Measurements from ENCODE around the gene MYO5C. TPM values are rescaled to one million over a fixed set of nuclear protein-coding genes. Genes with fewer than 3 reads are reported as not detected.
A peak's percentile ranks its signal among the peaks of the same experiment; 100 is the strongest.

Gene MYO5C
- total RNA-seq, 1 donor from 2014 or later: 74.7 TPM

GRCh38 chr15:52329987-52330386 lies 34.4 kb upstream of the MYO5C start:
- ATAC-seq (peak; percentile 38 to 42), DNase-seq (no peak)
- intact Hi-C loops (cut with DNase I): no loop called here
- peak overlapping the region; percentile 66 for H3K27ac ChIP-seq
- H3K4me3 ChIP-seq: no peak overlapping the region
- TF ChIP-seq, protein P1, sequence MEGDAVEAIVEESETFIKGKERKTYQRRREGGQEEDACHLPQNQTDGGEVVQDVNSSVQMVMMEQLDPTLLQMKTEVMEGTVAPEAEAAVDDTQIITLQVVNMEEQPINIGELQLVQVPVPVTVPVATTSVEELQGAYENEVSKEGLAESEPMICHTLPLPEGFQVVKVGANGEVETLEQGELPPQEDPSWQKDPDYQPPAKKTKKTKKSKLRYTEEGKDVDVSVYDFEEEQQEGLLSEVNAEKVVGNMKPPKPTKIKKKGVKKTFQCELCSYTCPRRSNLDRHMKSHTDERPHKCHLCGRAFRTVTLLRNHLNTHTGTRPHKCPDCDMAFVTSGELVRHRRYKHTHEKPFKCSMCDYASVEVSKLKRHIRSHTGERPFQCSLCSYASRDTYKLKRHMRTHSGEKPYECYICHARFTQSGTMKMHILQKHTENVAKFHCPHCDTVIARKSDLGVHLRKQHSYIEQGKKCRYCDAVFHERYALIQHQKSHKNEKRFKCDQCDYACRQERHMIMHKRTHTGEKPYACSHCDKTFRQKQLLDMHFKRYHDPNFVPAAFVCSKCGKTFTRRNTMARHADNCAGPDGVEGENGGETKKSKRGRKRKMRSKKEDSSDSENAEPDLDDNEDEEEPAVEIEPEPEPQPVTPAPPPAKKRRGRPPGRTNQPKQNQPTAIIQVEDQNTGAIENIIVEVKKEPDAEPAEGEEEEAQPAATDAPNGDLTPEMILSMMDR (IDR thresholded peaks at IDR 0.05): no peak
- no peaks in the 10 kb centered on the region for H3K27me3 ChIP-seq (ENCODE audit: low read depth)
- H3K9me3 ChIP-seq: no peaks in the 10 kb centered on the region
- peaks cover 35% of the 10 kb centered on the region for H3K36me3 ChIP-seq
- peaks cover 8% of the 10 kb centered on the region for H3K4me1 ChIP-seq

- TF ChIP-seq, protein P1 (IDR thresholded peaks at IDR 0.05): no peak
- DNase-seq: no peak
- intact Hi-C loops (cut with DNase I): no loop called here
- H3K4me1 ChIP-seq: peaks cover 8% of the 10 kb centered on the region
- peak overlapping the region; percentile 66 for H3K27ac ChIP-seq
- H3K4me3 ChIP-seq: no peak overlapping the region
- no peaks in the 10 kb centered on the region for H3K27me3 ChIP-seq (ENCODE audit: low read depth)
- peaks cover 29% of the 10 kb centered on the region for H3K36me3 ChIP-seq
- peak; percentile 83 to 84 for ATAC-seq
- no peaks in the 10 kb centered on the region for H3K9me3 ChIP-seq
These were observed 33.5 kb upstream of the MYO5C start for GRCh38 chr15:52329150-52329549.

GRCh38 chr15:52328680-52329079 lies 33.1 kb upstream of the MYO5C start:
- intact Hi-C loops (cut with DNase I): no loop called here
- H3K4me3 ChIP-seq: no peak overlapping the region
- peaks cover 8% of the 10 kb centered on the region for H3K4me1 ChIP-seq
- H3K36me3 ChIP-seq: peaks cover 29% of the 10 kb centered on the region
- DNase-seq (no peak), ATAC-seq (no peak)
- H3K27me3 ChIP-seq (ENCODE audit: low read depth): no peaks in the 10 kb centered on the region
- no peaks in the 10 kb centered on the region for H3K9me3 ChIP-seq
- no peak overlapping the region for H3K27ac ChIP-seq
- TF ChIP-seq, protein P1 (IDR thresholded peaks at IDR 0.05): no peak

- intact Hi-C loops (cut with DNase I): no loop called here
- no peaks in the 10 kb centered on the region for H3K27me3 ChIP-seq (ENCODE audit: low read depth)
- H3K9me3 ChIP-seq: no peaks in the 10 kb centered on the region
- peaks cover 8% of the 10 kb centered on the region for H3K4me1 ChIP-seq
- H3K27ac ChIP-seq: no peak overlapping the region
- ATAC-seq (peak; percentile 80 to 82), DNase-seq (no peak)
- TF ChIP-seq, protein P1 (IDR thresholded peaks at IDR 0.05): no peak
- H3K4me3 ChIP-seq: no peak overlapping the region
- H3K36me3 ChIP-seq: peaks cover 29% of the 10 kb centered on the region
These were observed 31.2 kb upstream of the MYO5C start for GRCh38 chr15:52326756-52327155.

DNA sequence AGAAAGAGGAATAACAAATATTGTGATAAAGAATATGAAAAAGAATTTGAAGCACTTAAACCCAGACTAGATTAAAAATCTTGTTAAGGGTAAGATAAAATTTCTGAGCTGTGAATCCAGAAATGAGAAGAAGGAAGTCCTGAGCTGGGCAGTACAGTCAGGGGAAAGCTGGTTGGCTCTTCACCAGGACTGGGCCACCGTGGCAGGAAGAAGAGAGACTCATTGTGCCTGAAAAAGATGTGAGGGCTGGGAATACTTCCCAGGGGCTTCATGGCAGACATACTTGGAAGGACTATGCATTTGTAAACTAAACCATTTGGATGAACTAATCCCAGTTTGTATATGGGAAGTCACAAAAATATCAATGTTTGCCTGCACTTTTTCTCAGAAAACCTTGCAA lies 28.5 kb upstream of the MYO5C start:
- DNase-seq (no peak), ATAC-seq (no peak)
- intact Hi-C loops (cut with DNase I): no loop called here
- TF ChIP-seq, protein P1 (IDR thresholded peaks at IDR 0.05): no peak
- Histone ChIP-seq H3K4me3 (no peak overlapping the region), H3K27ac (no peak overlapping the region), H3K9me3 (no peaks in the 10 kb centered on the region), H3K27me3 (ENCODE audit: low read depth) (no peaks in the 10 kb centered on the region), H3K36me3 (peaks cover 45% of the 10 kb centered on the region), H3K4me1 (peaks cover 8% of the 10 kb centered on the region)

All from lower lobe of right lung (tissue), 2 donors.